DOHH2 (cell line): ENCODE measurements around the gene CASP14.
"Not testable (repeated sequence)": the region's sequence is repeated elsewhere in the genome, so short reads cannot be mapped to it uniquely, and the experiment has no call there.

Experiments used
- H3F3A ChIP-seq: fragments of 200-600 bp; sonication (generic), shearing (Covaris generic); 2 replicates; pipeline ENCODE4 v1.6.0; 2016; ENCODE audit warnings: antibody characterized with exemption, mild to moderate bottlenecking; ENCODE audit not compliant: control insufficient read depth, insufficient read depth
- H3K27ac ChIP-seq: fragments of 200-600 bp; sonication (generic); 2 replicates; pipeline ENCODE4 v1.5.1; 2014; ENCODE audit warnings: low read depth, mild to moderate bottlenecking, low read length, moderate library complexity
- H3K27me3 ChIP-seq: fragments of 200-600 bp; sonication (generic); 2 replicates; pipeline ENCODE4 v1.6.1; 2014; ENCODE audit warnings: mild to moderate bottlenecking, low read length, mixed read lengths; ENCODE audit not compliant: control insufficient read depth
- H3K36me3 ChIP-seq: fragments of 200-600 bp; sonication (generic); 2 replicates; pipeline ENCODE4 v1.6.1; 2014; ENCODE audit warnings: mild to moderate bottlenecking, low read length, moderate library complexity, mixed read lengths; ENCODE audit not compliant: control insufficient read depth
- H3K4me1 ChIP-seq: fragments of 200-600 bp; sonication (generic); 2 replicates; pipeline ENCODE4 v1.6.1; 2014; ENCODE audit warnings: mild to moderate bottlenecking, low read length, mixed read lengths; ENCODE audit not compliant: control insufficient read depth
- H3K4me2 ChIP-seq: fragments of 200-600 bp; sonication (generic); 2 replicates; pipeline ENCODE4 v1.6.0; 2014; ENCODE audit warnings: mild to moderate bottlenecking, low read length, moderate library complexity
- H3K4me3 ChIP-seq: fragments of 200-600 bp; sonication (generic); 2 replicates; pipeline ENCODE4 v1.5.1; 2014; ENCODE audit warnings: mild to moderate bottlenecking, low read length, mixed read lengths
- H3K79me2 ChIP-seq: fragments of 200-600 bp; sonication (generic); 2 replicates; pipeline ENCODE4 v1.6.1; 2014; ENCODE audit warnings: mild to moderate bottlenecking, low read length, mixed read lengths; ENCODE audit not compliant: control insufficient read depth
- H3K9me2 ChIP-seq: fragments of 200-600 bp; sonication (generic); replicated peaks from 2 replicates; pipeline ENCODE4 v1.6.1; 2014; ENCODE audit warnings: mild to moderate bottlenecking, low read length, mixed read lengths; ENCODE audit not compliant: control insufficient read depth
- H3K9me3 ChIP-seq: fragments of 200-600 bp; sonication (generic); 2 replicates; pipeline ENCODE4 v1.6.1; 2014; ENCODE audit warnings: antibody characterized with exemption, low read length, mixed read lengths; ENCODE audit not compliant: control insufficient read depth, insufficient read depth
- H4K20me1 ChIP-seq: fragments of 200-600 bp; sonication (generic); 2 replicates; pipeline ENCODE4 v1.6.0; 2014; ENCODE audit warnings: low read depth, mild to moderate bottlenecking, antibody characterized with exemption, low read length, moderate library complexity; ENCODE audit not compliant: control insufficient read depth, insufficient read depth
- EZH2phosphoT487 ChIP-seq: fragments of 200-600 bp; sonication (generic); IDR thresholded peaks from 2 replicates; pipeline ENCODE4 v1.6.1; 2017; ENCODE audit warnings: borderline replicate concordance, mild to moderate bottlenecking, antibody characterized with exemption, low read length, moderate library complexity, mixed read lengths
- TF ChIP-seq, protein P1 (sequence below): fragments of 200-600 bp; sonication (generic); IDR thresholded peaks from one replicate; pipeline ENCODE4 v1.5.1; 2014; ENCODE audit warnings: antibody characterized with exemption, mild to moderate bottlenecking, low read depth, low read length; ENCODE audit not compliant: poor library complexity, severe bottlenecking

The CASP14 gene

DNA sequence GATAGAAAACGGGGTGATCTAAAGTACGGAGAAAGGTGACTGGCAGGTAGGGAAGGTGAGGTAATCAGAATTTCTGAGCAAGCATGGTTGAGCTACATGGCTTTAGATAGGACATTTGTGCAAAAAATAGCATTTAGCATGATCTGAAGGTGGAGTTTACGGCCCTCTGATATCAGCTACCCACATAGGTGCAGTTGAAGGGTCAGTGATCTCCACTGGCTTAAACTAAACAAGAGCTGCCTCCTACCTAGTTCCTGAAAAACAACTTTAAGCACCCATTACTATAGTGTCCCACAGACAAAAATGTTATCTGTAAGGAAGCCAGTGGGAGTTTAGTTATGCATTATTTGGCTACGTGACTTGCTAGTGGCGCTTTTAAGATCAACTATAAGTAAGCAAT, 1.2 kb upstream of the CASP14 start:
- Histone ChIP-seq H3K79me2 (no peaks in the 10 kb centered on the region), H3K36me3 (no peaks in the 10 kb centered on the region), H3K27me3 (no peaks in the 10 kb centered on the region), H3K9me3 (no peaks in the 10 kb centered on the region), H3K4me3 (no peak overlapping the region), H4K20me1 (no peaks in the 10 kb centered on the region), H3K27ac (no peak overlapping the region), H3F3A (no peaks in the 10 kb centered on the region), H3K9me2 (no peaks in the 10 kb centered on the region), H3K4me2 (no peak overlapping the region), H3K4me1 (no peaks in the 10 kb centered on the region)
- TF ChIP-seq, protein P1, sequence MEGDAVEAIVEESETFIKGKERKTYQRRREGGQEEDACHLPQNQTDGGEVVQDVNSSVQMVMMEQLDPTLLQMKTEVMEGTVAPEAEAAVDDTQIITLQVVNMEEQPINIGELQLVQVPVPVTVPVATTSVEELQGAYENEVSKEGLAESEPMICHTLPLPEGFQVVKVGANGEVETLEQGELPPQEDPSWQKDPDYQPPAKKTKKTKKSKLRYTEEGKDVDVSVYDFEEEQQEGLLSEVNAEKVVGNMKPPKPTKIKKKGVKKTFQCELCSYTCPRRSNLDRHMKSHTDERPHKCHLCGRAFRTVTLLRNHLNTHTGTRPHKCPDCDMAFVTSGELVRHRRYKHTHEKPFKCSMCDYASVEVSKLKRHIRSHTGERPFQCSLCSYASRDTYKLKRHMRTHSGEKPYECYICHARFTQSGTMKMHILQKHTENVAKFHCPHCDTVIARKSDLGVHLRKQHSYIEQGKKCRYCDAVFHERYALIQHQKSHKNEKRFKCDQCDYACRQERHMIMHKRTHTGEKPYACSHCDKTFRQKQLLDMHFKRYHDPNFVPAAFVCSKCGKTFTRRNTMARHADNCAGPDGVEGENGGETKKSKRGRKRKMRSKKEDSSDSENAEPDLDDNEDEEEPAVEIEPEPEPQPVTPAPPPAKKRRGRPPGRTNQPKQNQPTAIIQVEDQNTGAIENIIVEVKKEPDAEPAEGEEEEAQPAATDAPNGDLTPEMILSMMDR = no peak
- TF ChIP-seq EZH2phosphoT487 = no peak

DNA sequence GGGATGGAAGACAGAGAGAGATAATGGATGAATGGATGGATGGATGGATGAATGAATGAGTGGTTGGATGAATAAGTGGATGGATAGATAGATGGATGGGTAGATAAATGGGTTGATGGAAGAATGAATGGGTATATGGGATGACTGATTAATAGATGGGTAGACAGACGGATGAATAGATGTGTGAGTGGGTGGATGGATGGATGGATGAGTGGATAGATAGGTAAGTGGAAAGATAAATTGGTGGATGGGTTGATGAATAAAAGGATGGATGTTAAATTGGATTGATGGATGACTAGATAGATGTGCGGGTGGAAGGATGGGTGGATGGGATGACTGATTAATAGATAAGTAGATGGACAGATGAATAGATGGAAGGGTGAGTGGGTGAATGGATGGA, 1.4 kb downstream of the CASP14 start:
- no peaks in the 10 kb centered on the region for H4K20me1 ChIP-seq
- H3K27me3 ChIP-seq = no peaks in the 10 kb centered on the region
- H3K4me2 ChIP-seq = no peak overlapping the region
- no peak for TF ChIP-seq EZH2phosphoT487
- TF ChIP-seq, protein P1 = no peak
- no peak overlapping the region for H3K4me3 ChIP-seq
- no peaks in the 10 kb centered on the region for H3F3A ChIP-seq
- H3K9me2 ChIP-seq = no peaks in the 10 kb centered on the region
- no peaks in the 10 kb centered on the region for H3K36me3 ChIP-seq
- H3K4me1 ChIP-seq = no peaks in the 10 kb centered on the region
- H3K79me2 ChIP-seq = no peaks in the 10 kb centered on the region
- H3K9me3 ChIP-seq = no peaks in the 10 kb centered on the region
- H3K27ac ChIP-seq = no peak overlapping the region

DNA sequence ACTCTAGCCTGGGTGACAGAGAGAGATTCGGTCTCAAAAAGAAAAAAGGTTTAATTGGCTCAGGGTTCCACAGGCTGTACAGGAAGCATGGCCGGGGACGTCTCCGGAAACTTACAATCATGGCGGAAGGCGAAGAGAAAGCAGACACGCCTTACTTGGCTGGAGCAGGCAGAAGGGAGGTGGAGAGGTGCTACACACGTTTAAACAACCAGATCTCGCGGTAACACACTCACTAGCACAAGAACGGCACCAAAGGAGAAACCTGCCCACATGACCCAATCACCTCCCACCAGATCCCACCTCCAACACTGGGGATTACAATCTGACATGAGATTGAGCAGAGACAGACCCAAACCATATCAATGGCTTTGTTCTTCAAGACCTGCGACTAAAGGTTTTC, 12.8 kb downstream of the CASP14 start:
- Histone ChIP-seq H4K20me1 (no peaks in the 10 kb centered on the region), H3K9me3 (no peaks in the 10 kb centered on the region), H3K9me2 (no peaks in the 10 kb centered on the region), H3K27ac (no peak overlapping the region), H3K4me3 (no peak overlapping the region), H3K36me3 (no peaks in the 10 kb centered on the region), H3K4me1 (no peaks in the 10 kb centered on the region), H3K27me3 (peaks cover 2% of the 10 kb centered on the region; the same call in 1 of the 2 replicates), H3K79me2 (no peaks in the 10 kb centered on the region), H3K4me2 (no peak overlapping the region), H3F3A (no peaks in the 10 kb centered on the region)
- no peak for TF ChIP-seq EZH2phosphoT487
- TF ChIP-seq, protein P1 = no peak

DNA sequence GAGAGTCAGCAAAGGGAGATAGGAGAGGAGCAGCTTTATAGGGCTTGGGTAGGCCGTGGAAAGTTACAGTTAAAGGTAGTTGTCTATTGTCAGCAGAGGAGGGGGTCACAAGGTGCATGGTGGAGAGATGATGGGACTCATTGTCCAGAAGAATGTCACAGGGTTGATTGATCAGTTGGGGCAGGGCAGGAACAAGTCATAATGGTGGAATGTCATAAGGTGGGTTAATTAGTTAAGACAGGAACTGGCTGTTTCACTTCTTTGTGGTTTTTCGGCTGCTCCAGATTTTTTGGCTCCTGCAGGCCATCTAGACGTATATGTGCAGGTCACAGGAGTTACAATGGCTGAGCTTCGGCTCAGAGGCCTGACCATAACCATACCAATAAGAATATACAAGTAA, 21.1 kb downstream of the CASP14 start:
- H3K4me2 ChIP-seq, H3K36me3 ChIP-seq, H3K4me3 ChIP-seq, H3K9me3 ChIP-seq, H4K20me1 ChIP-seq, H3F3A ChIP-seq, H3K27ac ChIP-seq, H3K27me3 ChIP-seq, H3K4me1 ChIP-seq, H3K9me2 ChIP-seq, H3K79me2 ChIP-seq: not testable (repeated sequence)
